Measurements from ENCODE around the gene SELE.
"Not testable (repeated sequence)": the region's sequence is repeated elsewhere in the genome, so short reads cannot be mapped to it uniquely, and the experiment has no call there.

DNA sequence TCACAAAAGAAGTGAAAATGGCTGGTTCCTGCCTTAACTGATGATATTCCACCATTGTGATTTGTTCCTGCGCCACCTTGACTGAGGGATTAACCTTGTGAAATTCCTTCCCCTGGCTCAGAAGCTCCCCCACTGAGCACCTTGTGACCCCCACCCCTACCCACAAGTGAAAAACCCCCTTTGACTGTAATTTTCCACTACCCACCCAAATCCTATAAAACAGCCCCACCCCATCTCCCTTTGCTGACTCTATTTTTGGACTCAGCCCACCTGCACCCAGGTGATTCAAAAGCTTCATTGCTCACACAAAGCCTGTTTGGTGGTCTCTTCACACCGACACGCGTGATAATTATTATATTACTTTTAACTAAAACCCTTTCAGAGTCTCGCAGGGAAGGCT, 45.5 kb downstream of the SELE start:
- TF ChIP-seq, protein P1, sequence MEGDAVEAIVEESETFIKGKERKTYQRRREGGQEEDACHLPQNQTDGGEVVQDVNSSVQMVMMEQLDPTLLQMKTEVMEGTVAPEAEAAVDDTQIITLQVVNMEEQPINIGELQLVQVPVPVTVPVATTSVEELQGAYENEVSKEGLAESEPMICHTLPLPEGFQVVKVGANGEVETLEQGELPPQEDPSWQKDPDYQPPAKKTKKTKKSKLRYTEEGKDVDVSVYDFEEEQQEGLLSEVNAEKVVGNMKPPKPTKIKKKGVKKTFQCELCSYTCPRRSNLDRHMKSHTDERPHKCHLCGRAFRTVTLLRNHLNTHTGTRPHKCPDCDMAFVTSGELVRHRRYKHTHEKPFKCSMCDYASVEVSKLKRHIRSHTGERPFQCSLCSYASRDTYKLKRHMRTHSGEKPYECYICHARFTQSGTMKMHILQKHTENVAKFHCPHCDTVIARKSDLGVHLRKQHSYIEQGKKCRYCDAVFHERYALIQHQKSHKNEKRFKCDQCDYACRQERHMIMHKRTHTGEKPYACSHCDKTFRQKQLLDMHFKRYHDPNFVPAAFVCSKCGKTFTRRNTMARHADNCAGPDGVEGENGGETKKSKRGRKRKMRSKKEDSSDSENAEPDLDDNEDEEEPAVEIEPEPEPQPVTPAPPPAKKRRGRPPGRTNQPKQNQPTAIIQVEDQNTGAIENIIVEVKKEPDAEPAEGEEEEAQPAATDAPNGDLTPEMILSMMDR (IDR thresholded peaks at IDR 0.05) = not testable (repeated sequence)
- TF ChIP-seq POLR2AphosphoS5, POLR2A (IDR thresholded peaks at IDR 0.05): not testable (repeated sequence)

All from upper lobe of left lung (tissue), 4 donors.